SK-N-SH treated with all-trans-retinoic acid at 6 μM for 48 hours (cell line): ENCODE measurements around the gene INAVA.

Source experiments
- ATAC-seq: fragments of 200-7000 bp; cut with Tn5 transposase; 3 replicates; pipeline ENCODE4 v1.9.1; 2020; ENCODE audit warnings: mild to moderate bottlenecking, moderate library complexity
- ARNTL ChIP-seq: fragments of 450-650 bp; formaldehyde crosslinking; IDR thresholded peaks from 2 replicates; pipeline ENCODE4 v1.5.0; 2020; ENCODE audit warnings: low read depth, mild to moderate bottlenecking, moderate library complexity, borderline replicate concordance
- BACH2 ChIP-seq: fragments of 250-450 bp; sonication (Bioruptor Pico); IDR thresholded peaks from 2 replicates; pipeline ENCODE4 v1.9.0; 2021; ENCODE audit warnings: mild to moderate bottlenecking, borderline replicate concordance
- CSDC2 ChIP-seq: fragments of 250-450 bp; sonication (Bioruptor Pico); IDR thresholded peaks from 2 replicates; pipeline ENCODE4 v1.5.0; 2020; ENCODE audit warnings: mild to moderate bottlenecking, moderate library complexity
- ESRRG ChIP-seq: fragments of 250-450 bp; sonication (Bioruptor Pico); IDR thresholded peaks from 2 replicates; pipeline ENCODE4 v1.6.1; 2021; ENCODE audit warnings: mild to moderate bottlenecking
- GLIS3 ChIP-seq: fragments of 250-450 bp; sonication (Bioruptor Pico); IDR thresholded peaks from 2 replicates; pipeline ENCODE4 v1.5.0; 2020; ENCODE audit warnings: mild to moderate bottlenecking, moderate library complexity
- ISL1 ChIP-seq: fragments of 250-450 bp; sonication (Bioruptor Pico); IDR thresholded peaks from 2 replicates; pipeline ENCODE4 v2.1.2; 2022; ENCODE audit warnings: mild to moderate bottlenecking, moderate library complexity
- OSR1 ChIP-seq: fragments of 250-450 bp; sonication (Bioruptor Pico); IDR thresholded peaks from 2 replicates; pipeline ENCODE4 v1.8.0; 2022; ENCODE audit warnings: moderate library complexity, mild to moderate bottlenecking, inconsistent platforms
- PPARA ChIP-seq: fragments of 250-450 bp; sonication (Bioruptor Pico); IDR thresholded peaks from 2 replicates; pipeline ENCODE4 v1.5.0; 2020; ENCODE audit warnings: mild to moderate bottlenecking, borderline replicate concordance
- RARB ChIP-seq: fragments of 250-450 bp; sonication (Bioruptor Pico); IDR thresholded peaks from 2 replicates; pipeline ENCODE4 v1.8.0; 2021; ENCODE audit warnings: mild to moderate bottlenecking, moderate library complexity
- SNAI2 ChIP-seq: fragments of 250-450 bp; sonication (Bioruptor Pico); IDR thresholded peaks from 2 replicates; pipeline ENCODE4 v1.5.0; 2020; ENCODE audit warnings: mild to moderate bottlenecking, moderate library complexity
- TCF4 ChIP-seq: fragments of 250-450 bp; sonication (Bioruptor Pico); IDR thresholded peaks from 2 replicates; pipeline ENCODE4 v1.8.0; 2021; ENCODE audit warnings: mild to moderate bottlenecking, moderate library complexity, borderline replicate concordance
- TOX ChIP-seq: fragments of 250-450 bp; sonication (Bioruptor Pico); IDR thresholded peaks from 2 replicates; pipeline ENCODE4 v1.8.0; 2021; ENCODE audit warnings: mild to moderate bottlenecking, moderate library complexity, borderline replicate concordance
- ZC3H10 ChIP-seq: fragments of 250-450 bp; sonication (Bioruptor Pico); IDR thresholded peaks from 2 replicates; pipeline ENCODE4 v1.5.1; 2021; ENCODE audit warnings: mild to moderate bottlenecking, moderate library complexity
- ZFP30 ChIP-seq: fragments of 450-650 bp; formaldehyde crosslinking; IDR thresholded peaks from 2 replicates; pipeline ENCODE4 v1.5.0; 2022; ENCODE audit warnings: mild to moderate bottlenecking, moderate library complexity
- ZNF565 ChIP-seq: fragments of 450-650 bp; formaldehyde crosslinking; conservative IDR thresholded peaks from 2 replicates; pipeline ENCODE4 v1.5.0; 2020; ENCODE audit warnings: low read depth, mild to moderate bottlenecking, moderate library complexity
- ZNF70 ChIP-seq: fragments of 450-650 bp; formaldehyde crosslinking; IDR thresholded peaks from 2 replicates; pipeline ENCODE4 v1.5.0; 2020; ENCODE audit warnings: mild to moderate bottlenecking, moderate library complexity
- ZNF8 ChIP-seq: fragments of 450-650 bp; formaldehyde crosslinking; IDR thresholded peaks from 2 replicates; pipeline ENCODE4 v1.5.0; 2020; ENCODE audit warnings: mild to moderate bottlenecking, moderate library complexity
- TF ChIP-seq, protein P1 (sequence below): fragments of 250-450 bp; sonication (Bioruptor Pico); IDR thresholded peaks from 2 replicates; pipeline ENCODE4 v1.5.1; 2020; ENCODE audit warnings: low read depth, mild to moderate bottlenecking, moderate library complexity
- TF ChIP-seq, protein P2 (sequence below): fragments of 250-450 bp; sonication (Bioruptor Pico); IDR thresholded peaks from 2 replicates; pipeline ENCODE4 v1.8.0; 2021; ENCODE audit warnings: low read depth, mild to moderate bottlenecking, moderate library complexity, borderline replicate concordance
- TF ChIP-seq, protein P3 (sequence below): fragments of 250-450 bp; sonication (Bioruptor Pico); IDR thresholded peaks from 2 replicates; pipeline ENCODE4 v1.5.1; 2021; ENCODE audit warnings: mild to moderate bottlenecking, moderate library complexity
- TF ChIP-seq, protein P4 (sequence below): fragments of 250-450 bp; sonication (Bioruptor Pico); IDR thresholded peaks from 2 replicates; pipeline ENCODE4 v1.8.0; 2020; ENCODE audit warnings: mild to moderate bottlenecking, moderate library complexity, borderline replicate concordance
- TF ChIP-seq, protein P5 (sequence below): fragments of 250-450 bp; sonication (Bioruptor Pico); IDR thresholded peaks from 2 replicates; pipeline ENCODE4 v1.5.0; 2020; ENCODE audit warnings: mild to moderate bottlenecking, moderate library complexity

Gene INAVA

DNA sequence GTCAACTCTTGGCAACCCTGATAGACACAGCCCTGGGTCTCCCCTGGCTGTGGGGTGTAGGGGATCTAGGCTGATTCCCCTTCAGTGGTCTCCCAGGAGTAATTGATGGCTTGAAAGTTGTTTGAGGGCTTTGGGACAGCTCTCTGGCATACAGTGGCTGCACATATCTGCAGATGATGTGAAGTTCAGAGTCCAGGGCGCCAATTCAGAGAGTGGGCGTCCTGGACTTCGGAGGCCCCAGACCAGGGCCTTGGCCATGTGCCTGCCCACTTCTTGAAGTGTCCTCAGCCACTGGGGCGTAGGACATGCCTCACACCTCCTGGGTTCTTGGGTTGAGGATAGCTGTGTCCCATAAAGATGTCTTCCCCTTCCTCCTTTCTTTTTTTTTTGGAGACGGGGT lies 2.6 kb downstream of the INAVA start:
- no peak for ATAC-seq
- TF ChIP-seq TCF4 (CRISPR knock-in tag): no peak
- TF ChIP-seq, protein P1, sequence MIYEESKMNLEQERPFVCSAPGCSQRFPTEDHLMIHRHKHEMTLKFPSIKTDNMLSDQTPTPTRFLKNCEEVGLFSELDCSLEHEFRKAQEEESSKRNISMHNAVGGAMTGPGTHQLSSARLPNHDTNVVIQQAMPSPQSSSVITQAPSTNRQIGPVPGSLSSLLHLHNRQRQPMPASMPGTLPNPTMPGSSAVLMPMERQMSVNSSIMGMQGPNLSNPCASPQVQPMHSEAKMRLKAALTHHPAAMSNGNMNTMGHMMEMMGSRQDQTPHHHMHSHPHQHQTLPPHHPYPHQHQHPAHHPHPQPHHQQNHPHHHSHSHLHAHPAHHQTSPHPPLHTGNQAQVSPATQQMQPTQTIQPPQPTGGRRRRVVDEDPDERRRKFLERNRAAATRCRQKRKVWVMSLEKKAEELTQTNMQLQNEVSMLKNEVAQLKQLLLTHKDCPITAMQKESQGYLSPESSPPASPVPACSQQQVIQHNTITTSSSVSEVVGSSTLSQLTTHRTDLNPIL (CRISPR knock-in tag): no peak
- no peak for TF ChIP-seq ZC3H10 (CRISPR knock-in tag)
- TF ChIP-seq, protein P2, sequence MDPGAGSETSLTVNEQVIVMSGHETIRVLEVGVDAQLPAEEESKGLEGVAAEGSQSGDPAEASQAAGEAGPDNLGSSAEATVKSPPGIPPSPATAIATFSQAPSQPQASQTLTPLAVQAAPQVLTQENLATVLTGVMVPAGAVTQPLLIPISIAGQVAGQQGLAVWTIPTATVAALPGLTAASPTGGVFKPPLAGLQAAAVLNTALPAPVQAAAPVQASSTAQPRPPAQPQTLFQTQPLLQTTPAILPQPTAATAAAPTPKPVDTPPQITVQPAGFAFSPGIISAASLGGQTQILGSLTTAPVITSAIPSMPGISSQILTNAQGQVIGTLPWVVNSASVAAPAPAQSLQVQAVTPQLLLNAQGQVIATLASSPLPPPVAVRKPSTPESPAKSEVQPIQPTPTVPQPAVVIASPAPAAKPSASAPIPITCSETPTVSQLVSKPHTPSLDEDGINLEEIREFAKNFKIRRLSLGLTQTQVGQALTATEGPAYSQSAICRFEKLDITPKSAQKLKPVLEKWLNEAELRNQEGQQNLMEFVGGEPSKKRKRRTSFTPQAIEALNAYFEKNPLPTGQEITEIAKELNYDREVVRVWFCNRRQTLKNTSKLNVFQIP (CRISPR knock-in tag): no peak
- TF ChIP-seq ISL1 (CRISPR knock-in tag): no peak
- no peak for TF ChIP-seq TOX (CRISPR knock-in tag)
- TF ChIP-seq SNAI2: no peak
- TF ChIP-seq, protein P3, sequence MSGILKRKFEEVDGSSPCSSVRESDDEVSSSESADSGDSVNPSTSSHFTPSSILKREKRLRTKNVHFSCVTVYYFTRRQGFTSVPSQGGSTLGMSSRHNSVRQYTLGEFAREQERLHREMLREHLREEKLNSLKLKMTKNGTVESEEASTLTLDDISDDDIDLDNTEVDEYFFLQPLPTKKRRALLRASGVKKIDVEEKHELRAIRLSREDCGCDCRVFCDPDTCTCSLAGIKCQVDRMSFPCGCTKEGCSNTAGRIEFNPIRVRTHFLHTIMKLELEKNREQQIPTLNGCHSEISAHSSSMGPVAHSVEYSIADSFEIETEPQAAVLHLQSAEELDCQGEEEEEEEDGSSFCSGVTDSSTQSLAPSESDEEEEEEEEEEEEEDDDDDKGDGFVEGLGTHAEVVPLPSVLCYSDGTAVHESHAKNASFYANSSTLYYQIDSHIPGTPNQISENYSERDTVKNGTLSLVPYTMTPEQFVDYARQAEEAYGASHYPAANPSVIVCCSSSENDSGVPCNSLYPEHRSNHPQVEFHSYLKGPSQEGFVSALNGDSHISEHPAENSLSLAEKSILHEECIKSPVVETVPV: no peak
- TF ChIP-seq ZNF70: no peak
- TF ChIP-seq ZNF565 (CRISPR knock-in tag): no peak
- TF ChIP-seq ESRRG: no peak
- TF ChIP-seq, protein P4, sequence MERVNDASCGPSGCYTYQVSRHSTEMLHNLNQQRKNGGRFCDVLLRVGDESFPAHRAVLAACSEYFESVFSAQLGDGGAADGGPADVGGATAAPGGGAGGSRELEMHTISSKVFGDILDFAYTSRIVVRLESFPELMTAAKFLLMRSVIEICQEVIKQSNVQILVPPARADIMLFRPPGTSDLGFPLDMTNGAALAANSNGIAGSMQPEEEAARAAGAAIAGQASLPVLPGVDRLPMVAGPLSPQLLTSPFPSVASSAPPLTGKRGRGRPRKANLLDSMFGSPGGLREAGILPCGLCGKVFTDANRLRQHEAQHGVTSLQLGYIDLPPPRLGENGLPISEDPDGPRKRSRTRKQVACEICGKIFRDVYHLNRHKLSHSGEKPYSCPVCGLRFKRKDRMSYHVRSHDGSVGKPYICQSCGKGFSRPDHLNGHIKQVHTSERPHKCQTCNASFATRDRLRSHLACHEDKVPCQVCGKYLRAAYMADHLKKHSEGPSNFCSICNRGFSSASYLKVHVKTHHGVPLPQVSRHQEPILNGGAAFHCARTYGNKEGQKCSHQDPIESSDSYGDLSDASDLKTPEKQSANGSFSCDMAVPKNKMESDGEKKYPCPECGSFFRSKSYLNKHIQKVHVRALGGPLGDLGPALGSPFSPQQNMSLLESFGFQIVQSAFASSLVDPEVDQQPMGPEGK (CRISPR knock-in tag): no peak
- no peak for TF ChIP-seq PPARA (CRISPR knock-in tag)
- no peak for TF ChIP-seq ARNTL
- TF ChIP-seq, protein P5, sequence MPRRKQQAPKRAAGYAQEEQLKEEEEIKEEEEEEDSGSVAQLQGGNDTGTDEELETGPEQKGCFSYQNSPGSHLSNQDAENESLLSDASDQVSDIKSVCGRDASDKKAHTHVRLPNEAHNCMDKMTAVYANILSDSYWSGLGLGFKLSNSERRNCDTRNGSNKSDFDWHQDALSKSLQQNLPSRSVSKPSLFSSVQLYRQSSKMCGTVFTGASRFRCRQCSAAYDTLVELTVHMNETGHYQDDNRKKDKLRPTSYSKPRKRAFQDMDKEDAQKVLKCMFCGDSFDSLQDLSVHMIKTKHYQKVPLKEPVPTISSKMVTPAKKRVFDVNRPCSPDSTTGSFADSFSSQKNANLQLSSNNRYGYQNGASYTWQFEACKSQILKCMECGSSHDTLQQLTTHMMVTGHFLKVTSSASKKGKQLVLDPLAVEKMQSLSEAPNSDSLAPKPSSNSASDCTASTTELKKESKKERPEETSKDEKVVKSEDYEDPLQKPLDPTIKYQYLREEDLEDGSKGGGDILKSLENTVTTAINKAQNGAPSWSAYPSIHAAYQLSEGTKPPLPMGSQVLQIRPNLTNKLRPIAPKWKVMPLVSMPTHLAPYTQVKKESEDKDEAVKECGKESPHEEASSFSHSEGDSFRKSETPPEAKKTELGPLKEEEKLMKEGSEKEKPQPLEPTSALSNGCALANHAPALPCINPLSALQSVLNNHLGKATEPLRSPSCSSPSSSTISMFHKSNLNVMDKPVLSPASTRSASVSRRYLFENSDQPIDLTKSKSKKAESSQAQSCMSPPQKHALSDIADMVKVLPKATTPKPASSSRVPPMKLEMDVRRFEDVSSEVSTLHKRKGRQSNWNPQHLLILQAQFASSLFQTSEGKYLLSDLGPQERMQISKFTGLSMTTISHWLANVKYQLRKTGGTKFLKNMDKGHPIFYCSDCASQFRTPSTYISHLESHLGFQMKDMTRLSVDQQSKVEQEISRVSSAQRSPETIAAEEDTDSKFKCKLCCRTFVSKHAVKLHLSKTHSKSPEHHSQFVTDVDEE: no peak
- TF ChIP-seq BACH2: no peak
- no peak for TF ChIP-seq OSR1 (CRISPR knock-in tag)
- TF ChIP-seq RARB: no peak
- no peak for TF ChIP-seq CSDC2 (CRISPR knock-in tag)
- TF ChIP-seq ZFP30: no peak

DNA sequence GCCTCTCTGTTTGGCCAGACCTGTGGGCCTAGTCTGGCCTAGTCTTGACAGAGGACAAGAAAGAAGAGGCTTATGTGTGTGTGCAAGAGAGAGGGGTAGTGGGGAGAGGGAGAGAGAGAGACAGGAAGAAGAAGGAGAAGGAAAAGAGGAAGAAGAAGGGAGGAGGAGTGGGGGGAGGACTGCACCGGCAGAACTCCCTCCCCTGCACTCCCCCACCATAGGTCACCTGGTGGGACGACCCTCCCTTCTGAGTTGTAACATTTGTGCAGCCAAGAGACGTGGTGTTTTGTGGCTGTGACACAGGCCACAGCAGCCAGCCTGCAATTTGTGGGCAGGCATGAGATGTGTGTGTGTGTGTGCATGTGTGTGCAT lies 4.3 kb downstream of the INAVA start:
- ATAC-seq: no peak
- TF ChIP-seq ESRRG (no peak), TCF4 (CRISPR knock-in tag) (no peak), ZNF8 (CRISPR knock-in tag) (no peak), SNAI2 (no peak), ZNF565 (CRISPR knock-in tag) (no peak), OSR1 (CRISPR knock-in tag) (no peak), ARNTL (no peak), ISL1 (CRISPR knock-in tag) (no peak), GLIS3 (CRISPR knock-in tag) (no peak), TOX (CRISPR knock-in tag) (no peak), BACH2 (no peak), ZC3H10 (CRISPR knock-in tag) (no peak), ZFP30 (no peak), ZNF70 (no peak), PPARA (CRISPR knock-in tag) (no peak)
- TF ChIP-seq, protein P2 (CRISPR knock-in tag): no peak
- TF ChIP-seq, protein P1 (CRISPR knock-in tag): no peak
- TF ChIP-seq, protein P5: no peak
- TF ChIP-seq, protein P3: no peak
